ENCODE measurements around the gene RGS16. TPM values are rescaled to one million over a fixed set of nuclear protein-coding genes. Genes with fewer than 3 reads are reported as not detected.

Gene RGS16
- total and polyA plus RNA-seq, 2 donors (not counting 1 experiment from before 2014, with no cell fraction given): 3.3 to 11.4 TPM

- POLR2A ChIA-PET: interaction anchor here (0.5 kb wide), 1 partner anchor 26 kb away, joined by 4 read pairs; no protein-coding TSS in a partner anchor
Measured at GRCh38 chr1:182630586-182630985, 26.4 kb upstream of the RGS16 start.

More at GRCh38 chr1:182630586-182630985, 26.4 kb upstream of the RGS16 start:
- H3K4me1 Mint-ChIP-seq: peaks cover 51% of the 10 kb centered on the region
- Histone ChIP-seq H4K20me1 (ENCODE audit: control insufficient read depth, insufficient read depth, low read length, poor library complexity, severe bottlenecking) (no peaks in the 10 kb centered on the region), H2AFZ (ENCODE audit: insufficient read depth, low read depth, low read length, poor library complexity, severe bottlenecking) (no peak overlapping the region), H3K27ac (ENCODE audit: low read length in 2 of 2) (no peak overlapping the region), H3K79me2 (ENCODE audit: control insufficient read depth, insufficient read depth, low read length) (no peaks in the 10 kb centered on the region), H3K27me3 (replicated peaks in 1 of 4; ENCODE audit: control extremely low read depth in 1 of 4, control insufficient read depth in 3 of 4, insufficient read depth in 4 of 4, low read length in 3 of 4) (no peaks in the 10 kb centered on the region), H3K4me1 (ENCODE audit: control insufficient read depth in 2 of 2, insufficient read depth in 2 of 2, low read length in 2 of 2) (peaks cover 47% of the 10 kb centered on the region in 2 donors), H3K9ac (ENCODE audit: low read length) (no peak overlapping the region), H3K4me2 (replicated peaks; ENCODE audit: low read depth, low read length, poor library complexity, severe bottlenecking) (no peak overlapping the region), H3K4me3 (ENCODE audit: control extremely low read depth in 1 of 5, extremely low read depth in 1 of 5, insufficient read depth in 1 of 5, low read depth in 2 of 5, low read length in 4 of 5) (no peak overlapping the region), H3K9me3 (ENCODE audit: control extremely low read depth in 1 of 3, control insufficient read depth in 2 of 3, insufficient read depth in 1 of 3, low read length in 2 of 3) (no peaks in the 10 kb centered on the region), H3K36me3 (replicated peaks in 1 of 2; ENCODE audit: control extremely low read depth in 1 of 2, control insufficient read depth in 1 of 2, extremely low read depth in 1 of 2, insufficient read depth in 2 of 2, low read length in 1 of 2) (no peaks in the 10 kb centered on the region)
- no CpG with 5 or more reads among the region's 1 CpG for WGBS (ENCODE audit: insufficient coverage)
- no peak for TF ChIP-seq CTCF (IDR thresholded peaks at IDR 0.05)
- TF ChIP-seq EZH2 (IDR thresholded peaks at IDR 0.05; ENCODE audit: borderline replicate concordance, insufficient read depth, low read depth, low read length, poor library complexity, severe bottlenecking): no peak
- peak overlapping the region; percentile 22 for H3K27ac Mint-ChIP-seq
- H3K27me3 Mint-ChIP-seq: no peaks in the 10 kb centered on the region
- no peaks in the 10 kb centered on the region for H3K9me3 Mint-ChIP-seq (ENCODE audit: insufficient read depth)
- CTCF ChIA-PET: interaction anchor here (1.2 to 1.3 kb wide), 2 partner anchors 36 to 154 kb away, joined by 3 to 4 read pairs; no protein-coding TSS in a partner anchor
- H3K4me3 Mint-ChIP-seq: no peak overlapping the region
- intact Hi-C loops (cut with micrococcal nuclease): loop anchor here (5.0 kb wide), 1 partner anchor 47 kb away; no protein-coding TSS in a partner anchor
- DNase-seq: no peak
- ATAC-seq (ENCODE audit: low read depth): no peak
